CD14-positive monocyte (primary cell): ENCODE measurements around the gene MBNL2. TPM values are rescaled to one million over a fixed set of nuclear protein-coding genes. Genes with fewer than 3 reads are reported as not detected.

ENCODE experiments used
- DNase-seq, 3 donors: peaks; one replicate each; pipeline ENCODE4 v3.0.0-alpha.2; 2011 to 2022
- H2AFZ ChIP-seq: 2 replicates; pipeline ENCODE4 v1.6.0; 2012; ENCODE audit warnings: mild to moderate bottlenecking, low read depth, low read length, inconsistent platforms; ENCODE audit not compliant: insufficient read depth, poor library complexity, severe bottlenecking
- H3K27ac ChIP-seq, 2 donors: 1 replicate in 1 of 2; 2 replicates in 1 of 2; pipeline ENCODE4 v1.5.1; 2012 to 2013; ENCODE audit warnings: low read length in 2 of 2, control low read depth in 1 of 2, inconsistent platforms in 1 of 2, low read depth in 1 of 2, mild to moderate bottlenecking in 1 of 2
- H3K27me3 ChIP-seq, 2 donors: one replicate each; pipeline versions ENCODE4 v1.6.0 to v1.6.1; 2011 to 2013; ENCODE audit warnings: low read length in 2 of 2; ENCODE audit not compliant: control insufficient read depth in 2 of 2, insufficient read depth in 2 of 2
- H3K36me3 ChIP-seq, 2 donors: replicated peaks in 1 of 2; 1 replicate in 1 of 2; 2 replicates in 1 of 2; pipeline versions ENCODE4 v1.5.1 to v1.6.1; 2012 to 2013; ENCODE audit warnings: low read length in 2 of 2, control low read depth in 1 of 2, inconsistent platforms in 1 of 2, mild to moderate bottlenecking in 1 of 2; ENCODE audit not compliant: insufficient read depth in 2 of 2, control insufficient read depth in 1 of 2
- H3K4me1 ChIP-seq, 2 donors: 1 replicate in 1 of 2; 2 replicates in 1 of 2; pipeline versions ENCODE4 v1.5.1 to v1.6.1; 2012 to 2013; ENCODE audit warnings: low read length in 2 of 2, control low read depth in 1 of 2, inconsistent platforms in 1 of 2, mild to moderate bottlenecking in 1 of 2, moderate library complexity in 1 of 2; ENCODE audit not compliant: insufficient read depth in 2 of 2, control insufficient read depth in 1 of 2
- H3K4me2 ChIP-seq: replicated peaks from 2 replicates; pipeline ENCODE3; 2012; ENCODE audit warnings: low read length, moderate library complexity, mild to moderate bottlenecking; ENCODE audit not compliant: poor library complexity, severe bottlenecking; ENCODE audit errors: extremely low read depth
- H3K4me3 ChIP-seq, 3 experiments: fragments of 200-600 bp in 1 of 3; sonication (generic) in 1 of 3; replicated peaks in 1 of 3; 1 replicate in 2 of 3; 2 replicates in 1 of 3; pipeline ENCODE4 v1.5.1; 2011 to 2013; ENCODE audit warnings: low read length in 3 of 3, mild to moderate bottlenecking in 3 of 3, control low read depth in 2 of 3, low read depth in 2 of 3, inconsistent platforms in 1 of 3, moderate library complexity in 1 of 3
- H3K79me2 ChIP-seq: 2 replicates; pipeline ENCODE4 v1.6.0; 2012; ENCODE audit warnings: mild to moderate bottlenecking, control low read depth, inconsistent platforms, low read length, moderate library complexity; ENCODE audit not compliant: insufficient read depth
- H3K9ac ChIP-seq: 2 replicates; pipeline ENCODE4 v1.6.0; 2017; ENCODE audit warnings: low read length, mild to moderate bottlenecking; ENCODE audit not compliant: insufficient read depth, poor library complexity, severe bottlenecking
- H3K9me3 ChIP-seq, 2 donors: replicated peaks in 1 of 2; 1 replicate in 1 of 2; 2 replicates in 1 of 2; pipeline versions ENCODE4 v1.5.1 to v1.6.1; 2012 to 2013; ENCODE audit warnings: low read length in 2 of 2, control low read depth in 1 of 2; ENCODE audit not compliant: control insufficient read depth in 1 of 2, insufficient read depth in 1 of 2
- H4K20me1 ChIP-seq: 2 replicates; pipeline ENCODE4 v1.6.0; 2012; ENCODE audit warnings: mild to moderate bottlenecking, low read length, control low read depth, moderate library complexity; ENCODE audit not compliant: insufficient read depth
- H3K27ac Mint-ChIP-seq, 7 donors: one replicate each; pipeline ENCODE4 v1.8.0; 2020; ENCODE audit warnings: mild to moderate bottlenecking in 7 of 7, mixed read lengths in 7 of 7, moderate library complexity in 6 of 7, inconsistent platforms in 2 of 7
- H3K27me3 Mint-ChIP-seq, 3 donors: one replicate each; pipeline ENCODE4 v1.8.0; 2021 to 2022; ENCODE audit warnings: low read depth in 3 of 3, mild to moderate bottlenecking in 3 of 3, mixed read lengths in 3 of 3, moderate library complexity in 3 of 3, inconsistent platforms in 1 of 3
- H3K36me3 Mint-ChIP-seq, 2 donors: one replicate each; pipeline ENCODE4 v1.8.0; 2020; ENCODE audit warnings: mixed read lengths in 2 of 2, inconsistent platforms in 1 of 2, mild to moderate bottlenecking in 1 of 2
- H3K4me1 Mint-ChIP-seq: one replicate; pipeline ENCODE4 v1.8.0; 2020; ENCODE audit warnings: mild to moderate bottlenecking, mixed read lengths
- H3K4me3 Mint-ChIP-seq, 2 donors: one replicate each; pipeline ENCODE4 v1.8.0; 2020; ENCODE audit warnings: mild to moderate bottlenecking in 2 of 2, mixed read lengths in 2 of 2, moderate library complexity in 1 of 2
- H3K9me3 Mint-ChIP-seq, 7 donors: one replicate each; pipeline ENCODE4 v1.8.0; 2020 to 2022; ENCODE audit warnings: mixed read lengths in 7 of 7, mild to moderate bottlenecking in 6 of 7, moderate library complexity in 6 of 7, inconsistent platforms in 2 of 7
- CTCF ChIP-seq: fragments of 200-600 bp; IDR thresholded peaks from one replicate; pipeline ENCODE4 v1.8.0; 2022; ENCODE audit warnings: antibody characterized with exemption, mild to moderate bottlenecking
- WGBS: methylation state at CpG from one replicate; pipeline ENCODE4 v1.1.5; 2013; ENCODE audit warnings: missing lambda C conversion rate; ENCODE audit not compliant: insufficient coverage; 5-methylcytosine and 5-hydroxymethylcytosine counted together
- intact Hi-C, 2 donors: fragments of 100-400 bp; cut with micrococcal nuclease; formaldehyde crosslinking; loops; one replicate each; pipeline versions ENCODE4 v1.15.0 to v1.15.1; 2023
- polyA plus RNA-seq, 3 donors: library from polyadenylated mRNA; depleted of rRNA in 1 of 3; unstranded in 2 of 3; stranded (reverse) in 1 of 3; fragments of 300-500 nt in 2 of 3; fragments of >200 nt in 1 of 3; fragmentation: Illumina TruSeq in 2 of 3; gene quantifications; 1 replicate in 2 of 3; 2 replicates in 1 of 3; pipeline ENCODE4 v1.2.3, GENCODE V29; 2012 to 2021

The MBNL2 gene
- polyA plus RNA-seq, 3 donors = 8.5 to 15.5 (median 13.4) TPM

GRCh38 chr13:97241761-97242160 lies 19.6 kb downstream of the MBNL2 start:
- TF ChIP-seq CTCF = no peak
- H3K27me3 Mint-ChIP-seq = peaks cover 0 to 8% (median 3%) of the 10 kb centered on the region in 3 donors
- WGBS = 40% methylated on average over 1 of the region's 5 CpGs
- Histone ChIP-seq H4K20me1 (peaks cover 100% of the 10 kb centered on the region), H3K36me3 (peaks cover 0 to 6% of the 10 kb centered on the region in 2 donors), H3K9ac (no peak overlapping the region), H2AFZ (no peak overlapping the region), H3K9me3 (no peaks in the 10 kb centered on the region), H3K4me1 (peaks cover 6 to 10% of the 10 kb centered on the region in 2 donors), H3K79me2 (peaks cover 52% of the 10 kb centered on the region), H3K27me3 (no peaks in the 10 kb centered on the region), H3K4me2 (no peak overlapping the region), H3K27ac (no peak overlapping the region), H3K4me3 (no peak overlapping the region)
- intact Hi-C loops = no loop called here
- peaks cover 22% of the 10 kb centered on the region for H3K4me1 Mint-ChIP-seq
- H3K36me3 Mint-ChIP-seq = peaks cover 21 to 36% of the 10 kb centered on the region in 2 donors
- H3K4me3 Mint-ChIP-seq = peak overlapping the region in 1 of 2 donors; percentile 69
- no peak for DNase-seq
- peaks cover 0 to 3% (median 0%) of the 10 kb centered on the region in 7 donors for H3K9me3 Mint-ChIP-seq
- H3K27ac Mint-ChIP-seq = no peak overlapping the region

DNA sequence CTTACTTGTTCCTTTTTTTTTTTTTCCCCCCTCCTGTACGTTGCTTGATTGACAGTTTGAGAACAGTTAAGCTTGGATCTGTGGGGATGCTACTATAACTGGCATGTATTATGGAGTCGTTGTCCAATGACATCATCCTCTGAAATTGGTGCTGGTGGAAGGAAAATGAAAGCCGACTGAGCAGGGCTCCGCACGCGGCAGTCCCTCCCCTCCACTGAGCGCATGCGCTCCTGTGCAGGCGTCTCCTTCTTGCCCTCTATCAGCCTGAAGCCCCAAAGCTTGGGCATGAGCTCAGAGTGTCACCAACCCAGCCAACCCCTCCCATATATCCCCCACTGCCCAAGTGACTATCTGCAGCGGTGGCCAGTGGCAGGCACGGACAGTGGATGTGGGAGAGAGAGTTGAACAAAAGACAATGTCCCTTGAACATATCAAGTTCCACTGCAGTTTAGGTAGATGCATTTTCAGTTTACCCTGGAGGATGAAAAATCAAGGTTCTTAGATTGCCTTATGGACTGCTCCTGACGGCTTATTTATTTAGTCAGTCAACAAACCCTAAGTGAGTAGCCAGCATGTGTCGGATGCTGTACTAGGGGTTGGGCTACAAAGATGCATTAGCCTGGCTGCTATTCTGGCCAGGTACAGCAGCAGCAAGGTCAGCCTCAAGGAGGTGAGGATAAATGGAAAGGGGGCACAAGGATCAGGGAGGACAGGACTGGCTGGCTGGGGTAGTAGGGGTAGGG lies 20.8 kb downstream of the MBNL2 start:
- Histone ChIP-seq H3K9me3 (no peaks in the 10 kb centered on the region), H3K27me3 (no peaks in the 10 kb centered on the region), H3K4me2 (no peak overlapping the region), H3K9ac (no peak overlapping the region), H4K20me1 (peaks cover 100% of the 10 kb centered on the region), H2AFZ (no peak overlapping the region), H3K79me2 (peaks cover 43% of the 10 kb centered on the region), H3K36me3 (peaks cover 0 to 6% of the 10 kb centered on the region in 2 donors), H3K27ac (no peak overlapping the region), H3K4me3 (no peak overlapping the region), H3K4me1 (peaks cover 6 to 10% of the 10 kb centered on the region in 2 donors)
- H3K27me3 Mint-ChIP-seq = peaks cover 0 to 8% (median 3%) of the 10 kb centered on the region in 3 donors
- intact Hi-C loops = no loop called here
- peaks cover 21% of the 10 kb centered on the region for H3K4me1 Mint-ChIP-seq
- TF ChIP-seq CTCF = no peak
- no peak overlapping the region for H3K27ac Mint-ChIP-seq
- peaks cover 0 to 3% (median 0%) of the 10 kb centered on the region in 7 donors for H3K9me3 Mint-ChIP-seq
- H3K4me3 Mint-ChIP-seq = no peak overlapping the region
- 100% methylated on average over 8 of the region's 13 CpGs for WGBS
- H3K36me3 Mint-ChIP-seq = peaks cover 18 to 30% of the 10 kb centered on the region in 2 donors
- DNase-seq = no peak
